ENCODE data around the gene CLIC3.

GRCh38 chr9:136983656-136984314 lies 12.6 kb downstream of the CLIC3 start:
- no peak for TF ChIP-seq POLR2A (IDR thresholded peaks at IDR 0.05)
- TF ChIP-seq CTCF (IDR thresholded peaks at IDR 0.05): no peak

All from Peyer's patch (tissue), 4 donors.